ENCODE data around the gene TIMM8A. TPM values are rescaled to one million over a fixed set of nuclear protein-coding genes. Genes with fewer than 3 reads are reported as not detected.

TIMM8A gene, protein sequence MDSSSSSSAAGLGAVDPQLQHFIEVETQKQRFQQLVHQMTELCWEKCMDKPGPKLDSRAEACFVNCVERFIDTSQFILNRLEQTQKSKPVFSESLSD
- 10 to 100 TPM; 18.1 to 21.3 TPM for total RNA-seq
- long read RNA-seq, partial matches to known transcripts, result 0 of 8 reads
- long read RNA-seq, other reads (novel, unspliced or antisense), result 3 of 8 reads

GRCh38 chrX:101348452-101349192 lies at the start of gene TIMM8A:
Gene TIMM8A (minus strand): TSS chrX:101348742. CDS start chrX:101348664, 78 bp downstream.
- intact Hi-C loops (cut with DNase I), result no loop called here
- ATAC-seq (peak; percentile 99 to 100), DNase-seq (peak; percentile 85)

GRCh38 chrX:101397779-101398178 lies 49.2 kb upstream of the TIMM8A start:
- ATAC-seq (no peak), DNase-seq (no peak)
- intact Hi-C loops (cut with DNase I), result no loop called here

DNA sequence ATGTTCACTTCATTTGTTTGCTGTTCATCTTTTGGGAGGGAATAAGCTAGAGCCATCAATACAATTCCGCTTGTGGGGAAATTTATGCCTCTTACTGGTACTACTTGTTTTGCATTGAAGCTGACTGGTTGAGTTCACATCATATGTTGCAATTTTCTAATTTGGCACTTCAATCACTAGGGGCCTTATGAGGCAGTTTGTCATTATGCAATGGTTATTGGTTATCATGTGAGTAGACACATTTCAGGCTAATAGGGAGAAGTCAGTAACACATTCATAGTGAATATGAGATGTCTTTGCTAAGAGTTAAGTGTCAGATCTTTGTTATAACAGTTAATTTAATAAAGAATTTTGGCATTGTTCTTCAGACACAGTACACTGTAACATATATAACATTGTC lies 47.2 kb upstream of the TIMM8A start:
- ATAC-seq (no peak), DNase-seq (no peak)
- intact Hi-C loops (cut with DNase I), result no loop called here

- intact Hi-C loops (cut with DNase I), result no loop called here
- ATAC-seq, result no peak
- no peak for DNase-seq
These were observed 45.8 kb upstream of the TIMM8A start for GRCh38 chrX:101394372-101394771.

- DNase-seq (no peak), ATAC-seq (no peak)
- intact Hi-C loops (cut with DNase I), result no loop called here
These were observed 45.2 kb upstream of the TIMM8A start for GRCh38 chrX:101393530-101394305.

GRCh38 chrX:101391831-101392230 lies 43.3 kb upstream of the TIMM8A start:
- intact Hi-C loops (cut with DNase I), result no loop called here
- no peak for DNase-seq
- no peak for ATAC-seq

DNA sequence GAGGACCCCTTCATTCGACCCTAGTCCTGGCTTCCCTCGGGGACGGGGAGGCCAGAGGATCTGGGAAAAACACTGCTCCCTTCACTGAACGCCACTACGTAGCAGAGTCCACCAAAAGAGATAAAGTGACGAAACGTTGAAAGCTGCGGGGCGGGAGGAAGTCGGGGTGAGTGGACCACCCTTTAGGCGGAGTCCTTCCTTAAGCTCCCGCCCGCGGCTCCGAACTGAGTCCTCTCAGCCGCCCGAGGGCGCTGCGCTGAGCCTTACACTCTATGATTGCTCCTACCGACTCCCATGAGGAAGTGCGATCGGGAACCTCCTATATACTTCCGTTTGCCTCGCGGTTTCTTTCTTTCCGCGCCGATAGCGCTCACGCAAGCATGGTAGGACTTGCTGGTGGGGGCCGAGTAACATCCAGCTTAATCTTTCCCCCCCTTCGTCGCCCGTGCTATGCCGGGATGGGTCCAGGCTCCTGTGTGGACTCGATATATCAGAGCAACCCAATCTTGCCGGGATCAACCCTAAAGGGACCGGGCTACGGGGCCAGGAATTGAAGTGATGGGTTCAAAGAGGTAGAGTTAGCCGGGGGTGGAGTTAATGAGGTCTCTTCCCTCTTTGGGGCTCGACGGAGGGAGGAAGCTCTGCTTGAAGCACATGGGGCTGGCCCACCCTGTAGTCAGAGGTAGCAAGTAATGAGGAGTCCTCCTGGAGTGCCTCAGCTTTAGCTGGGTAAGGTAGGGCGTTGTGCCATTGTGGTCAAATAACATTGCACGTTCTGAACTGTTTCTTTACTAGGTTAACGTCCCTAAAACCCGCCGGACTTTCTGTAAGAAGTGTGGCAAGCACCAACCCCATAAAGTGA lies 42.4 kb upstream of the TIMM8A start, which contains the start of gene RPL36A:
TSS of gene RPL36A (plus strand) at position 348 of the 862 bp plus-strand sequence. CDS start at position 381, 33 bp downstream.
- DNase-seq (peak; percentile 90), ATAC-seq (peak; percentile 98 to 99)
- intact Hi-C loops (cut with DNase I), result no loop called here

GRCh38 chrX:101388604-101389003 lies 40.1 kb upstream of the TIMM8A start:
- DNase-seq, result no peak
- intact Hi-C loops (cut with DNase I), result no loop called here

DNA sequence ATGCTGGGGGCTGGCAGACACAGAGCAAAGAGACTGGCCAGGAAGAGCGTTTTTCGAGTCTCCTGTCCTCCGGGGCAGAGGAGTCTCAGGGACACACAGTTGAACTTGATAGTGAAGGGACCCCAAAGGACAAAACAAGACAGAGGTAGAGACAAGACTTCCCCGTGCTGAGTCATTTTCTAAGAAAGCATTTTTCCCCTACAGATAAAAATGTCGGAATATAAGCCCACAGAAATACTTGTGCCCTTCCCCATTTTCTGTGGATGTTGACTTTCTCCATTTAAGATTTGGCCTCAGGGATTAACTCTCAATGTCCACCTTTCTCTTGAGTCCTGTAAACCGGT lies 38.0 kb upstream of the TIMM8A start:
- DNase-seq (no peak), ATAC-seq (no peak)
- intact Hi-C loops (cut with DNase I), result no loop called here

More at GRCh38 chrX:101388604-101389003, 40.1 kb upstream of the TIMM8A start:
- ATAC-seq, result no peak

- DNase-seq (no peak), ATAC-seq (peak in 1 of 2 donors; percentile 11)
- intact Hi-C loops (cut with DNase I), result no loop called here
These were observed 37.4 kb upstream of the TIMM8A start, which contains the start of gene BTK for GRCh38 chrX:101385795-101386541. Gene BTK (minus strand): TSS chrX:101386191. CDS start chrX:101375284, 10,907 bp downstream.

- DNase-seq (no peak), ATAC-seq (no peak)
- intact Hi-C loops (cut with DNase I), result no loop called here
These were observed 36.6 kb upstream of the TIMM8A start for GRCh38 chrX:101385026-101385684.

GRCh38 chrX:101383679-101384205 lies 35.2 kb upstream of the TIMM8A start:
- no peak for DNase-seq
- ATAC-seq, result no peak
- intact Hi-C loops (cut with DNase I), result no loop called here

- DNase-seq, result no peak
- no peak for ATAC-seq
- intact Hi-C loops (cut with DNase I), result no loop called here
These were observed 29.0 kb upstream of the TIMM8A start for GRCh38 chrX:101377547-101377946.

GRCh38 chrX:101370888-101371504 lies 22.5 kb upstream of the TIMM8A start:
- DNase-seq, result no peak
- ATAC-seq, result no peak
- intact Hi-C loops (cut with DNase I), result no loop called here

- ATAC-seq (no peak), DNase-seq (no peak)
- intact Hi-C loops (cut with DNase I), result no loop called here
These were observed 21.1 kb upstream of the TIMM8A start for GRCh38 chrX:101369687-101370086.

- DNase-seq (no peak), ATAC-seq (no peak)
- intact Hi-C loops (cut with DNase I), result no loop called here
These were observed 20.3 kb upstream of the TIMM8A start for GRCh38 chrX:101368800-101369199.

- intact Hi-C loops (cut with DNase I), result no loop called here
- DNase-seq, result no peak
- no peak for ATAC-seq
These were observed 16.8 kb upstream of the TIMM8A start for GRCh38 chrX:101365301-101365795.
